LNCAP (cell line): ENCODE measurements around the gene PC.

Experiments used
- TF ChIP-seq, protein P1 (sequence below): fragments of 450-650 bp; IDR thresholded peaks from 2 replicates; pipeline ENCODE4 v1.5.1; 2017; ENCODE audit warnings: mild to moderate bottlenecking

The PC gene

GRCh38 chr11:66844496-66845142 is 113.6 kb downstream of the PC start:
- TF ChIP-seq, protein P1, sequence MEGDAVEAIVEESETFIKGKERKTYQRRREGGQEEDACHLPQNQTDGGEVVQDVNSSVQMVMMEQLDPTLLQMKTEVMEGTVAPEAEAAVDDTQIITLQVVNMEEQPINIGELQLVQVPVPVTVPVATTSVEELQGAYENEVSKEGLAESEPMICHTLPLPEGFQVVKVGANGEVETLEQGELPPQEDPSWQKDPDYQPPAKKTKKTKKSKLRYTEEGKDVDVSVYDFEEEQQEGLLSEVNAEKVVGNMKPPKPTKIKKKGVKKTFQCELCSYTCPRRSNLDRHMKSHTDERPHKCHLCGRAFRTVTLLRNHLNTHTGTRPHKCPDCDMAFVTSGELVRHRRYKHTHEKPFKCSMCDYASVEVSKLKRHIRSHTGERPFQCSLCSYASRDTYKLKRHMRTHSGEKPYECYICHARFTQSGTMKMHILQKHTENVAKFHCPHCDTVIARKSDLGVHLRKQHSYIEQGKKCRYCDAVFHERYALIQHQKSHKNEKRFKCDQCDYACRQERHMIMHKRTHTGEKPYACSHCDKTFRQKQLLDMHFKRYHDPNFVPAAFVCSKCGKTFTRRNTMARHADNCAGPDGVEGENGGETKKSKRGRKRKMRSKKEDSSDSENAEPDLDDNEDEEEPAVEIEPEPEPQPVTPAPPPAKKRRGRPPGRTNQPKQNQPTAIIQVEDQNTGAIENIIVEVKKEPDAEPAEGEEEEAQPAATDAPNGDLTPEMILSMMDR, result no peak

DNA sequence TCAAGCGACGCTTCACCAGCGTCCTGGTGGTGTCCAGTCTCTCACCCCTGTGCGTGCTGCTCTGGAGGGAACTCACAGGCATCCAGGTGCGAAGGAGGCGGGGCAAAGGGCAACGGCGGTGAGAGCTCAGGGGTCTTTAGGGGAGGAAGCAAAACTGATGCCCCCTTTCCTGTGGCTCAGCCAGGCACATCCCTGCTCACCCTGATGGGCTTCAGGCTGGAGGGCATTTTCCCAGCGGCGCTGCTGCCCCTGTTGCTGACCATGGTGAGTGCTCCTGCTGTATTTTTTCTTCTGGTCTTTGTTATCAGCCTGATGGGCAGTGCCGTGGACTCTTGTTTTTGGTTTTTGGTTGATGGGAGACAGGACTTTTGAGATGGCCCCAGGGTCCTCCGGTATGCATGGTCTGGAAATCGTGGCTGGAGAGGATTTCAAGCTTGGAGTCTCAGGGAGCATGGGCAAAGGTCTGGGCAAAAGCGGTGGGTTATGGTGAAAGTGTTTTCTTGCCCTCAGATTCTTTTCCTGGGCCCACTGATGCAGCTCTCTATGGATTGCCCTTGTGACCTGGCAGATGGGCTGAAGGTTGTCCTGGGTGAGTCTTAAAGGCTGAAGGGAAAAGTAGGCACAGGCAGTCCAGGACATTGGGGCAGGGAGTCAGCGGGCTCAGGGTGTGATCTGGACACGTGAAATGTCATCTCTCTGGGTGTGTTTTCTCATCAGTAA is 114.2 kb downstream of the PC start:
- TF ChIP-seq, protein P1, result no peak

GRCh38 chr11:66842896-66843775 is 115.0 kb downstream of the PC start, which contains the start of gene RCE1:
Gene RCE1, plus strand, starts transcription at chr11:66843441. Its CDS starts 15 bp downstream, at chr11:66843456.
- TF ChIP-seq, protein P1, result no peak

- TF ChIP-seq, protein P1, result no peak
These were observed 115.7 kb downstream of the PC start for GRCh38 chr11:66842501-66842895.

- TF ChIP-seq, protein P1, result no peak
These were observed 116.3 kb downstream of the PC start for GRCh38 chr11:66841861-66842260.

- TF ChIP-seq, protein P1, result no peak
These were observed 117.7 kb downstream of the PC start for GRCh38 chr11:66840317-66841091.
